Activated T-cell treated with anti-CD3 and anti-CD28 coated beads, Interleukin-2, amount 50 U/mL, for 4 hours (primary cell): ENCODE data around the gene IBTK. TPM values are rescaled to one million over a fixed set of nuclear protein-coding genes. Genes with fewer than 3 reads are reported as not detected.
"Not testable (repeated sequence)": the region's sequence is repeated elsewhere in the genome, so short reads cannot be mapped to it uniquely, and the experiment has no call there.

ENCODE experiments used
- ATAC-seq, 2 donors: fragments of 200-7000 bp; cut with Tn5 transposase; one replicate each; pipeline ENCODE4 v1.10.0; 2021
- DNase-seq: peaks from one replicate; pipeline ENCODE4 v3.0.0-alpha.2; 2020
- H3K27me3 Mint-ChIP-seq: one replicate; pipeline ENCODE4 v1.8.0; 2021; ENCODE audit warnings: low read depth, mixed read lengths
- H3K36me3 Mint-ChIP-seq: one replicate; pipeline ENCODE4 v1.8.0; 2022; ENCODE audit warnings: mixed read lengths; ENCODE audit not compliant: insufficient read depth
- H3K4me1 Mint-ChIP-seq: one replicate; pipeline ENCODE4 v1.8.0; 2021; ENCODE audit warnings: low read depth, mixed read lengths
- H3K4me3 Mint-ChIP-seq: one replicate; pipeline ENCODE4 v1.8.0; 2021; ENCODE audit warnings: mild to moderate bottlenecking, moderate library complexity, mixed read lengths
- H3K9me3 Mint-ChIP-seq: one replicate; pipeline ENCODE4 v1.8.0; 2021; ENCODE audit warnings: mixed read lengths
- total RNA-seq, 3 donors: library from RNA; stranded (reverse); gene quantifications; one replicate each; pipeline ENCODE4 v1.2.1, GENCODE V29; 2021

IBTK gene
- total RNA-seq, 3 donors from 2014 or later, result 22.1 to 24.7 (median 23.7) TPM

DNA sequence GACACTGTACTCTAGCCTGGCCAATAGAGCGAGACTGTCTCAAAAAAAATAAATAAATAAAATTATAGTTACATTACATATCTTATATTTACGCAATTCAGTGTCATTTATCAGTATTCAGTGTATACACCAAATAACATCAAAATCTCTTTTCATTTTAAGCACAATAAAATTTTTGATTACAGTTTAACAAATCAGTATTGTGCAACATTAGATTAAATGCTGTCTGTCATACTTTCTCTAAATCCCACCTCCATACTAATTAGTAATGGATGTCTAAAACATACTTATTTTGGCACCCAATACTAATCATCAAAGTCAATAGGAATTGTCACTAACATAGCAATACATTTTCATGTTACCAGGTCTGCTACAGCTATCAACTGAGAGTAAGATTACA is 27.4 kb downstream of the IBTK start:
- H3K4me3 Mint-ChIP-seq, result no peak overlapping the region
- no peak for ATAC-seq
- peaks cover 38% of the 10 kb centered on the region for H3K36me3 Mint-ChIP-seq
- peaks cover 5% of the 10 kb centered on the region for H3K4me1 Mint-ChIP-seq
- no peak for DNase-seq
- H3K9me3 Mint-ChIP-seq, result no peaks in the 10 kb centered on the region
- H3K27me3 Mint-ChIP-seq, result no peaks in the 10 kb centered on the region

DNA sequence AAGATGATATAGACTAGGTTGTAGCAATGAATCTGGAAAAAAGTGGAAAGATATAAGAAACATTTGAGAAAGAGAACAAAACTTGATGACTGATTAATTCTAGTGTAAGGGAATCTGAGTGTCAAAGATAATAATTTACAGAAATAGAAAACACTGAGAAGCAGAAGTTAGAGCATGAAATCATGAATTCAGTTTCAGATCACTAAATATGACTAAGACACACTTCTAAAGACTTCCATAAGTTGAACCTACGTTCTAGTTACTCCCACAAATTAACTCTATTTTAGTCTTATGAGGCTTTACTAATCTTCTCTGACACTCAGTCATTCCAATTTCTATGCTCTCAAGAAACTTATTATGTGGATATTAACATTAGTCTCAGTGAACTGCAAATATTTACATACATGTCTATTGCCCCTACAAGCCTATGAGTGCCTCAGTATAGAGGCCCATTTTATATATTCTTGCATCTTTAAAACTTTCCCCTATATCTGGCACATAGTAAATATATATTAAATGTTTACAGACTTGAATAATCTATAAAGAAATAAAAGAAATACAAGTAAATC is 30.4 kb downstream of the IBTK start:
- H3K4me1 Mint-ChIP-seq, result peaks cover 5% of the 10 kb centered on the region
- DNase-seq (no peak), ATAC-seq (no peak)
- peaks cover 42% of the 10 kb centered on the region for H3K36me3 Mint-ChIP-seq
- no peaks in the 10 kb centered on the region for H3K27me3 Mint-ChIP-seq
- H3K4me3 Mint-ChIP-seq, result no peak overlapping the region
- H3K9me3 Mint-ChIP-seq, result no peaks in the 10 kb centered on the region

DNA sequence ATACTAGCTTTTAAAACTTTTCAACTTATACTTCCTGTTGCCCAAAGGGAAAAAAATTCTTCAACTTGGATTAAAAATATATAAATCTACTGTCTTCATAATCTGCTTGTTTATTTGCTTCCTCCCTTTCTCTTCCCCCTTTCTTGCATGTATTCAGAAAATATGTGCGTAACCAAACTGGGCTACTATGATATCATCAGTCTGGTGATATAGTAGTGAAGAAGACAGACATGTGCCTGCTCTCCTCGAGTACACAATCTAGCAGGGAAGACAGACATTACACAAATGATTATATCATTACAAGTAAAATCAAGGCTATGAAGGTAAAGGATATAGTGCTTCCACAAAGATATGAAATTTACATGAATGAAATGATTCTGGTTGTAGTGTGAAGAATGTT is 31.0 kb downstream of the IBTK start:
- peaks cover 5% of the 10 kb centered on the region for H3K4me1 Mint-ChIP-seq
- H3K27me3 Mint-ChIP-seq, result no peaks in the 10 kb centered on the region
- DNase-seq (no peak), ATAC-seq (no peak)
- peaks cover 42% of the 10 kb centered on the region for H3K36me3 Mint-ChIP-seq
- H3K4me3 Mint-ChIP-seq, result no peak overlapping the region
- H3K9me3 Mint-ChIP-seq, result no peaks in the 10 kb centered on the region

- ATAC-seq, result no peak
- DNase-seq, result no peak
- no peak overlapping the region for H3K4me3 Mint-ChIP-seq
- no peaks in the 10 kb centered on the region for H3K4me1 Mint-ChIP-seq
- H3K36me3 Mint-ChIP-seq, result peaks cover 36% of the 10 kb centered on the region
- no peaks in the 10 kb centered on the region for H3K9me3 Mint-ChIP-seq
- no peaks in the 10 kb centered on the region for H3K27me3 Mint-ChIP-seq
These were observed 36.2 kb downstream of the IBTK start for GRCh38 chr6:82211326-82211725.

- DNase-seq (no peak), ATAC-seq (no peak)
- Mint-ChIP-seq H3K27me3 (no peaks in the 10 kb centered on the region), H3K4me3 (no peak overlapping the region), H3K4me1 (no peaks in the 10 kb centered on the region), H3K9me3 (no peaks in the 10 kb centered on the region), H3K36me3 (peaks cover 35% of the 10 kb centered on the region)
These were observed 38.6 kb downstream of the IBTK start for GRCh38 chr6:82208913-82209312.

DNA sequence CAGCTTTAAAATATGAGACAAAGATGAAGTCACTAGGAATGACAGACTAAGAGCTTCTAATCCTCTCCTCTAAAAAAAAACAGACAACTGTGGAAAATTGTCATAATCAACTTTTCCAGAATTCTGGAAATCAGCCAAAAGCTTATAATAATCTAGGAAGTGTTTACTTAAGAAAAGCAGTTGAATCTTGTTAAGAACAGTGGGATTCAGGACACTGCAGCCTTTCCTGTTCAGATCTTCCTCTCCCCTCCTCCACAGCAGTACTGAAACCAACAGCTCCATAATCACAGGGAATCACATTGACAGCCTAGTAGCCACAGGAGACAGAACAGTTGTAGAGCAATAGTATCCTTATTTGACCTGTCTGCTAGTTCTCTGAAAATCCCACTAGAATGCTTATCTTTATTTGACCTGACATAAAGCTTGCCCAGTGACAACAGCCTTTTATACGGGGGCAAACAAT is 41.6 kb downstream of the IBTK start:
- no peak overlapping the region for H3K4me3 Mint-ChIP-seq
- no peak for ATAC-seq
- H3K36me3 Mint-ChIP-seq, result peaks cover 35% of the 10 kb centered on the region
- no peaks in the 10 kb centered on the region for H3K4me1 Mint-ChIP-seq
- no peak for DNase-seq
- H3K9me3 Mint-ChIP-seq, result no peaks in the 10 kb centered on the region
- H3K27me3 Mint-ChIP-seq, result no peaks in the 10 kb centered on the region

DNA sequence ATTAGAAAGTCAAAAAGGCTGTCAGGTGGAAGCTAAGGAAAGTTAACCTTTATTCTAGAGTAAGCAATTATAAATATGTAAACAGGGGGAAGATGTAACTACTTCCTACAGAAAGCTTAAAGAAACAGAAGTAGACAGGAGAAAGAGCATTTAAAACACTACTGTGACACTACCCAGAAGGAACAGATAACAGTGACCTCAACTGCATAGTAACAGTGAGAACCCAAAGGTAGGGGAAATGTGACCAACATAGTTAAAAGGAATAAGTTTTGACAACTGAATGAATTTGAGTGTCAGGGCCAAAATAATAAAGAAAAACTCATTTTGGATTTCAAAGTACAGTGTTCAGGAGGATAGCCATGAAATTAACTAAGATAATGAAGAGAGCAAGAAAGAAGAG is 43.5 kb downstream of the IBTK start:
- H3K27me3 Mint-ChIP-seq, result no peaks in the 10 kb centered on the region
- no peaks in the 10 kb centered on the region for H3K4me1 Mint-ChIP-seq
- H3K4me3 Mint-ChIP-seq, result no peak overlapping the region
- H3K9me3 Mint-ChIP-seq, result no peaks in the 10 kb centered on the region
- DNase-seq (no peak), ATAC-seq (no peak)
- H3K36me3 Mint-ChIP-seq, result peaks cover 28% of the 10 kb centered on the region

DNA sequence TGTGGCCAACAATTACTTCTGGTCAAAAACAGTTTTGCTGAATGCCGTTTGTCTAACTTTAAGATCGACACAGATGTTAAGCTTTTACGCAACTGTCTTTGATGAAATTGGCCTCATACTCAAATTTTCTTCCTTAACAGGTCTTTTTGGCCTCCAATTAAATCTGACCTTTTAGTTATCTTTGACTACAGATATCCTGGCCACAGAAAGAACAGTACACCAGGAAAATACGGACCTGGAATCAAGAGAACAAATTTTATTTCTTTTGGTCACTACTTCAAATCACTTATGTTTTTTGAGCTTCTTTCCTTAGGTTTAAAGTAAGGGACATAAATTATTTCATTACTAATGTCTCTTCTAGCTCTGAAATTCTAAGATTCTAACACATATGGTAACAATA is 49.8 kb downstream of the IBTK start:
- DNase-seq, result no peak
- no peak for ATAC-seq
- H3K4me3 Mint-ChIP-seq, result no peak overlapping the region
- peaks cover 18% of the 10 kb centered on the region for H3K36me3 Mint-ChIP-seq
- H3K27me3 Mint-ChIP-seq, result no peaks in the 10 kb centered on the region
- no peaks in the 10 kb centered on the region for H3K4me1 Mint-ChIP-seq
- no peaks in the 10 kb centered on the region for H3K9me3 Mint-ChIP-seq

GRCh38 chr6:82197245-82197644 is 50.3 kb downstream of the IBTK start:
- not testable (repeated sequence) for DNase-seq, H3K9me3 Mint-ChIP-seq, H3K4me3 Mint-ChIP-seq, ATAC-seq, H3K27me3 Mint-ChIP-seq, H3K4me1 Mint-ChIP-seq
- peaks cover 18% of the 10 kb centered on the region for H3K36me3 Mint-ChIP-seq

DNA sequence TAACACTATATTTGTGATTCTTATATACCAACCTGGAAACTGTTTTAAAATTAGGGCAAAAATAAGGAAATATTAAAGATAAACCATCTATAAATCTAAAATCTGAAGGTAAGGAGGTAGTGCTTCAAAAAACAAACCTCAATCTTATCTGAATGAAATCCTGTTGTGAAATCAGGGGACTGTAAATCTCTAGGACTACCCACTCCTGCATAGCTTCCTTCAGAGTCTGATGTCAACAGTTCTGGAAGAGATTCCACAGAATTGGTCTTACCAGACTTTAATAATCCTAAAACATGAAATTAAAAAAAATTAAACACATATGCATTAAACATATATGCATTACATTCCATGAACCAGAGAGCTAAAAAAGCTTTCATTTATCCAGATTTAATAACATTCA is 51.4 kb downstream of the IBTK start:
- Mint-ChIP-seq H3K36me3 (peaks cover 18% of the 10 kb centered on the region), H3K9me3 (no peaks in the 10 kb centered on the region), H3K27me3 (no peaks in the 10 kb centered on the region), H3K4me3 (no peak overlapping the region), H3K4me1 (no peaks in the 10 kb centered on the region)
- no peak for ATAC-seq
- no peak for DNase-seq

DNA sequence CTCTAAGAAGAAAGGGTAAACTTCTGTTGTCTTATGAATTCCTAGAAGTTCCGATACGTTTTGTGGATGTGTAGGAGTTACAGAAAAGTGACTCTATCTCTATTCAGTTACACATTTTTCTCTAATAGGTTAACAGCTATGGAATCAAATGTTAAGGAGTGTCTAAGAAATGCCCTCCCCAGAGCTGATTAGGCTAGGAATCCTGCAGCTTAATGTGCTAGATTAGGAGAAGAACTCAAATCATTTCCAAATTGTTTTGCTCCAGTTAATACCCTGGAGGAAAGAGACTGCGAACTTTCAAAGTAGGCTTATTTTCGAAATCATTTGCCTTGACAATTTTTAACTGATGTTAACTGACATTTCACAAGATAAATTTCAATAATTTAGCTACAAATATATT is 51.9 kb downstream of the IBTK start:
- Mint-ChIP-seq H3K27me3 (no peaks in the 10 kb centered on the region), H3K9me3 (no peaks in the 10 kb centered on the region)
- ATAC-seq, result no peak

DNA sequence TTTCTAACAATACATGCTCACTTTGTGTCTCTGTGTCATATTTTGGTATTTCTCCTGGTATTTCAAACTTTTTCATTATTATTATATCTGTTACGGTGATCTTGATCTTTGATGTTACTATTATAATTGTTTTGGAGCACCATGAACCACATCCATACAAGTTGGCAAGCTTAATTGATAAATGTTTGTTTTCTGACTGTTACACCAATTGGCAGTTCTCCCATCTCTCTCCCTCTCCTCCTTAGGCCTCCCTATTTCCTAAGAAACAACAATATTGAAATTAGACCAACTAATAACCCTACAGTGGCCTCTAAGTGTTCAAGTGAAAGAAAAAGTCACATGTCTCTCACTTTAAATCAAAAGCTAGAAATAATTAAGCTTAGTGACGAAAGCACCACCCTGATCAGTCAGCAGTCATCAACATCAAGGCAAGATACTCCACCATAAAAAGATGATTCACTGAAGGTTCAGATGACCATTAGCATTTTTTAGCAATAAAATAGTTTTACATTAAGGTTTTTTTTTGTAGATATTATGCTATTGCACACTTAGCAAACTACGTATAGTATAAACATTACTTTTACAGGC is 61.5 kb downstream of the IBTK start:
- no peak for ATAC-seq
- H3K4me1 Mint-ChIP-seq, result no peaks in the 10 kb centered on the region

More for the DNA sequence above, 51.9 kb downstream of the IBTK start:
- Mint-ChIP-seq H3K4me3 (no peak overlapping the region), H3K4me1 (no peaks in the 10 kb centered on the region), H3K36me3 (peaks cover 18% of the 10 kb centered on the region)
- no peak for DNase-seq

GRCh38 chr6:82183642-82184282 is 63.8 kb downstream of the IBTK start:
- no peak overlapping the region for H3K4me3 Mint-ChIP-seq
- ATAC-seq (no peak), DNase-seq (no peak)
- H3K27me3 Mint-ChIP-seq, result no peaks in the 10 kb centered on the region
- H3K9me3 Mint-ChIP-seq, result no peaks in the 10 kb centered on the region
- no peaks in the 10 kb centered on the region for H3K4me1 Mint-ChIP-seq
- peaks cover 41% of the 10 kb centered on the region for H3K36me3 Mint-ChIP-seq

More for the DNA sequence above, 61.5 kb downstream of the IBTK start:
- no peak for DNase-seq
- Mint-ChIP-seq H3K36me3 (peaks cover 49% of the 10 kb centered on the region), H3K27me3 (no peaks in the 10 kb centered on the region), H3K9me3 (no peaks in the 10 kb centered on the region), H3K4me3 (no peak overlapping the region)

DNA sequence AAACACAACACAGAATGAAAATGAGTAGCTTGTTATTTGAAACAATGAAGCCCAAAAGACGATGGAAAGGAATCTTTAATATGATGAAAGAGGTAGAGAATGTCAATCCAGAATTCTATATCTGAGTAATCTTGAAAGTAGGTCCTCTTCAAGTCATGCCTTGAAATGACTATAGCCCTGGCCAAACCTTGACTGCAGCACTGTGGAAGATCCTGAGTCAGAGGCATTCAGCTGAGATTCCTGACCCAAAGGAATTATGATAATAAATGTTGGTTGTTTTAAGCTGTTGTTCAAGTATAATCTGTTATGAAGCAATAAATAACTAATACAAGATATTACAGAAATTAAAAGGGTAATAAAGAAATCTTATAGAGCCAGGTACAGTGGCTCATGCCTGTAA is 64.8 kb downstream of the IBTK start:
- Mint-ChIP-seq H3K36me3 (peaks cover 36% of the 10 kb centered on the region), H3K9me3 (no peaks in the 10 kb centered on the region), H3K27me3 (no peaks in the 10 kb centered on the region), H3K4me3 (no peak overlapping the region), H3K4me1 (no peaks in the 10 kb centered on the region)
- no peak for DNase-seq
- peak in 1 of 2 donors; percentile 52 for ATAC-seq

GRCh38 chr6:82179415-82179814 is 68.1 kb downstream of the IBTK start:
- Mint-ChIP-seq H3K27me3 (no peaks in the 10 kb centered on the region), H3K36me3 (peaks cover 27% of the 10 kb centered on the region), H3K9me3 (no peaks in the 10 kb centered on the region), H3K4me1 (no peaks in the 10 kb centered on the region), H3K4me3 (no peak overlapping the region)
- ATAC-seq (no peak), DNase-seq (no peak)
